ENCODE data around the gene POU2F1. TPM values are rescaled to one million over a fixed set of nuclear protein-coding genes. Genes with fewer than 3 reads are reported as not detected.

The POU2F1 gene
- total RNA-seq, 4 donors from 2014 or later: 3.8 to 7.3 (median 4.8) TPM

DNA sequence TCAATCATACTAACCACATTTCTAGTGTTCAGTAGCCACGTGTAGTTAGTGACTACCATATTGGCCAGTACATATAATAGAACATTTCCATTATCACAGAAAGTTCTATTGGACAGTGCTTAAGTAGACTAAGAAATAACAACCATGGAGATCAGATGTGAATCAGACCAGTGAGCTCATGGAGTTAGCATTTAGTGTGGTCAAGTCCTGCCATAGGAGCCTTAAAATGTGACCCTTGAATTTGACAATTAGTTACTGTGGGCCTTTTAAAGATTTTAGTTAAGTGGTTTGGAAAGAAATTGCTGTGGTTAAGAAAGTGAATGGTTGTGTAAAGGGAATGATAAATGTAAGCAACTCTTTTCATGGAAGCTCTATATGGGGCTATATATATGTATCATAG is 123.4 kb downstream of the POU2F1 start:
- H3K9me3 ChIP-seq: no peaks in the 10 kb centered on the region
- H3K27me3 ChIP-seq: no peaks in the 10 kb centered on the region
- peaks cover 9% of the 10 kb centered on the region in 2 donors for H3K4me1 ChIP-seq
- no peak overlapping the region for H3K4me3 ChIP-seq
- TF ChIP-seq POLR2A (IDR thresholded peaks at IDR 0.05): no peak
- TF ChIP-seq, protein P1, sequence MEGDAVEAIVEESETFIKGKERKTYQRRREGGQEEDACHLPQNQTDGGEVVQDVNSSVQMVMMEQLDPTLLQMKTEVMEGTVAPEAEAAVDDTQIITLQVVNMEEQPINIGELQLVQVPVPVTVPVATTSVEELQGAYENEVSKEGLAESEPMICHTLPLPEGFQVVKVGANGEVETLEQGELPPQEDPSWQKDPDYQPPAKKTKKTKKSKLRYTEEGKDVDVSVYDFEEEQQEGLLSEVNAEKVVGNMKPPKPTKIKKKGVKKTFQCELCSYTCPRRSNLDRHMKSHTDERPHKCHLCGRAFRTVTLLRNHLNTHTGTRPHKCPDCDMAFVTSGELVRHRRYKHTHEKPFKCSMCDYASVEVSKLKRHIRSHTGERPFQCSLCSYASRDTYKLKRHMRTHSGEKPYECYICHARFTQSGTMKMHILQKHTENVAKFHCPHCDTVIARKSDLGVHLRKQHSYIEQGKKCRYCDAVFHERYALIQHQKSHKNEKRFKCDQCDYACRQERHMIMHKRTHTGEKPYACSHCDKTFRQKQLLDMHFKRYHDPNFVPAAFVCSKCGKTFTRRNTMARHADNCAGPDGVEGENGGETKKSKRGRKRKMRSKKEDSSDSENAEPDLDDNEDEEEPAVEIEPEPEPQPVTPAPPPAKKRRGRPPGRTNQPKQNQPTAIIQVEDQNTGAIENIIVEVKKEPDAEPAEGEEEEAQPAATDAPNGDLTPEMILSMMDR (IDR thresholded peaks at IDR 0.05 in 4 of 5, conservative IDR thresholded peaks at IDR 0.05 in 1 of 5): no peak
- DNase-seq (no peak), ATAC-seq (no peak)
- in situ Hi-C loops (cut with MboI; ENCODE audit: low sequenced_read_pairs in 4 of 4): no loop called here
- no peaks in the 10 kb centered on the region for H3K36me3 ChIP-seq
- H3K27ac ChIP-seq: no peak overlapping the region
- intact Hi-C loops (cut with DNase I; ENCODE audit: low total_unique reads): loop anchor here (5.0 kb wide), 1 partner anchor 77 kb away; no protein-coding TSS in a partner anchor

DNA sequence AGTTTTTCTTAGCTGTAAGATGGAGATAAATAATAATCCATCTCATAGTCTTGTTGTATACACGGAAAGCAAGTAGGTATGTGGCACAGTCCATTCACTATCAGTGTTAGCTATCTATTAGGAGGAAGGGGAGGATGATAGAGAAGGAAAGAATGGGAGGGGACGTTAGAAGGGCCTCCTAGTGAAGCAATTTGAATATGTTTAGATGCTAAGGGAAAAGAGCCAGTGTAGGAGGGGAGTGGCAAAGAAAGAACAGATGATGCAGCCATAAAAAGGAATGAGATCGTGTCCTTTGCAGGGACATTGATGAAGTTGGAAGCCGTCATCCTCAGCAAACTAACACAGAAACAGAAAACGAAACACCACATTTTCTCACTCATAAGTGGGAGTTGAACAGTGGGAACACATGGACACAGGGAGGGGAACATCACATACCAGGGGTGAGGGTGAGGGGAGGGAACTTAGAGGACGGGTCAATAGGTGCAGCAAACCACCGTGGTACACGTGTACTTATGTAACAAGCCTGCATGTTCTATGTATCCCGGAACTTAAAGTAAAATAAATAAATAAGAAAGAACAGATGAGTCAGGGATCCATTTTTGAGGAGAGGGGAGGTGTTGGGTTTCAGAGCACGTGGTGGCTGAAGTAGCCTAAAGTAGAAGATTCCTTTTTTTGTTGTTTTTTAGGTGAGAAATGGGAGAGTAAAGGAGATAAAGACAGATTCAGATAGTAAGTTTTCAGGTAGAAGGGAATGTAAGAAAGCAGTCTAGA is 124.1 kb downstream of the POU2F1 start:
- ATAC-seq: peak in 1 of 2 donors; percentile 36
- H3K9me3 ChIP-seq: no peaks in the 10 kb centered on the region
- no peak overlapping the region for H3K4me3 ChIP-seq
- in situ Hi-C loops (cut with MboI; ENCODE audit: low sequenced_read_pairs in 4 of 4): no loop called here
- TF ChIP-seq POLR2A (IDR thresholded peaks at IDR 0.05): no peak
- TF ChIP-seq, protein P1 (IDR thresholded peaks at IDR 0.05 in 4 of 5, conservative IDR thresholded peaks at IDR 0.05 in 1 of 5): no peak
- no peaks in the 10 kb centered on the region for H3K27me3 ChIP-seq
- no peak for DNase-seq
- H3K4me1 ChIP-seq: peaks cover 9% of the 10 kb centered on the region in 2 donors
- intact Hi-C loops (cut with DNase I; ENCODE audit: low total_unique reads): loop anchor here (5.0 kb wide), 1 partner anchor 77 kb away; no protein-coding TSS in a partner anchor
- H3K36me3 ChIP-seq: no peaks in the 10 kb centered on the region
- no peak overlapping the region for H3K27ac ChIP-seq

DNA sequence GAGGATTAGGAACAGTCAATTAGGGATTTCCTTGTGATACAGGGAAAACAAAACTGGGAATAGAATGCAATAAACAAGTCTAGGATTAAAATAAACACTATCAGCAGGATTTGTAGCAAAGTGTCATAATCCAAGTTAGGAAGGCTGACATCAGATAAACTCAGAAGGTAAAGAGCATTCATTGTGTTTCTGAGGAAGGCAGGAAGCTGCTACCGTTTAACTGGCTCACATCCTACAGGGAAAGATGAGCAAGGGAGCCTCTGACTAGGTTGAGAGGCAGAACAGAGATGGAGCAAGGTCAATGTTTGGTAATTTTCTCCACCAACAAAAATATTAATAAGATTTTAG is 124.7 kb downstream of the POU2F1 start:
- H3K27ac ChIP-seq: no peak overlapping the region
- in situ Hi-C loops (cut with MboI; ENCODE audit: low sequenced_read_pairs in 4 of 4) (no loop called here), intact Hi-C loops (cut with DNase I; ENCODE audit: low total_unique reads) (no loop called here)
- no peak overlapping the region for H3K4me3 ChIP-seq
- ATAC-seq (peak in 1 of 2 donors; percentile 56), DNase-seq (no peak)
- TF ChIP-seq POLR2A (IDR thresholded peaks at IDR 0.05): no peak
- TF ChIP-seq, protein P1 (IDR thresholded peaks at IDR 0.05 in 4 of 5, conservative IDR thresholded peaks at IDR 0.05 in 1 of 5): no peak
- no peaks in the 10 kb centered on the region for H3K27me3 ChIP-seq
- H3K36me3 ChIP-seq: no peaks in the 10 kb centered on the region
- H3K9me3 ChIP-seq: no peaks in the 10 kb centered on the region
- H3K4me1 ChIP-seq: peaks cover 9% of the 10 kb centered on the region in 2 donors

DNA sequence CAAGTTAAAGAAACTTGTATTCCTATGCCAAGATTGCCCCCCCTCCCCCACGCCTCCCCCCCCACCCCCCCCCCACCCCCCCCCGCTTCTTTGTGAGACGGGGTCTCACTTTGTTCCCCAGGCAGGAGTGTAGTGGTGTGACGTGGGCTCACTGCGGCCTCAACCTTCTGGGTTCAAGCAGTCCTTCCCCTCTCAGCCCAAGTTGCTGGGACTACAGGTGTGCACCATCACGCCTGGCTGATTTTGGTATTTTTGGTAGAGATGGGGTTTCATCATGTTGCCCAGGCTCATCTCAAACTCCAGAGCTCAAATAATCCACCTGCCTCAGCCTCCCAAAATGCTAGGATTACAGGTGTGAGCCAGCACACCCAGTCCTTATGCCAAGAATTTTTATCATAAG is 136.6 kb downstream of the POU2F1 start:
- Histone ChIP-seq H3K4me3 (no peak overlapping the region), H3K27me3 (no peaks in the 10 kb centered on the region), H3K9me3 (no peaks in the 10 kb centered on the region), H3K36me3 (no peaks in the 10 kb centered on the region), H3K4me1 (no peaks in the 10 kb centered on the region), H3K27ac (no peak overlapping the region)
- in situ Hi-C loops (cut with MboI; ENCODE audit: low sequenced_read_pairs in 4 of 4) (no loop called here), intact Hi-C loops (cut with DNase I; ENCODE audit: low total_unique reads) (no loop called here)
- no peak for ATAC-seq
- DNase-seq: no peak
- no peak for TF ChIP-seq POLR2A (IDR thresholded peaks at IDR 0.05)

DNA sequence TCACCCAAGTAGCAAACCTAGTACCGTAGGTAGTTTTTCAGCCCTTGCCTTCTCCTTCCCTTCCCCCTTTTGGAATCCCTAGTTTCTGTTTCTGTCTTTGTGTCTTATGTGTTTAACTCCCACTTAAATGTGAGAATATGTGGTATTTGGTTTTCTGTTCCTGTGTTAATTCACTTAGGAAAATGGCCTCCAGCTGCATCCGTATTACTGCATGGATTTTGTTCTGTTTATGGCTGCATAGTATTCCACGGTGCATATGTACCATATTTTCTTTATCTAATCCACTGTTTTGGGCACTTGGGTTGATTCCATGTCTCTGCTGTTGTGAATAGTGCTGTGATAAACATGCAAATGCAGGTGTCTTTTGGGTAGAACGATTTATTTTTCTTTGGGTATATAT is 138.6 kb downstream of the POU2F1 start:
- Histone ChIP-seq H3K4me3 (no peak overlapping the region), H3K9me3 (no peaks in the 10 kb centered on the region), H3K4me1 (no peaks in the 10 kb centered on the region), H3K27ac (no peak overlapping the region), H3K27me3 (no peaks in the 10 kb centered on the region), H3K36me3 (no peaks in the 10 kb centered on the region)
- ATAC-seq (no peak), DNase-seq (no peak)
- in situ Hi-C loops (cut with MboI; ENCODE audit: low sequenced_read_pairs in 4 of 4) (no loop called here), intact Hi-C loops (cut with DNase I; ENCODE audit: low total_unique reads) (no loop called here)
- TF ChIP-seq, protein P1 (IDR thresholded peaks at IDR 0.05 in 4 of 5, conservative IDR thresholded peaks at IDR 0.05 in 1 of 5): no peak
- TF ChIP-seq POLR2A (IDR thresholded peaks at IDR 0.05): no peak
